GM12892 (cell line): ENCODE measurements around the gene PRELID1.

ENCODE experiments used
- POLR2A ChIP-seq: IDR thresholded peaks from 2 replicates; pipeline ENCODE4 v1.6.1; 2011; ENCODE audit warnings: low read depth, low read length, control low read depth
- POLR2AphosphoS5 ChIP-seq: IDR thresholded peaks from 2 replicates; pipeline ENCODE4 v1.6.1; 2011; ENCODE audit warnings: low read depth, low read length, control low read depth

DNA sequence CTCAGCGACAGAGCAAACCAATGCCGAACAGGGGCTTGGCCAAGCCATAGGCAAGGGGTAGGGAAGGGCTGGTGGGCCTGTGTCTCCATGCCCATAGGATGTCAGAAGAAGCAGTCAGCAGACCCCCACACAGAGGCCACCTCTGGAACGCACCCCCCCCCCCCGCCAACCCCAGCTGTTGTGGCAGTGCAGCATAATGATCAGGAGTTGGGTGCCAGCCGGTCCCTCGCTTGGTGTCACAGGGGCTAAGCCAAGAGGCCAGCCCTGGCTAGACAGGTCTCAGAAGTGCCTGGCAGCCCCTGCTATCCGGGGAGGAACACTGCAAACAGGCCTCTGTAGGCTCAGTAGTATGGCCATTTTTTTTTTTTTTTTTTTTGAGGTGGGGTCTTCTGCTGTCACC is 11.8 kb downstream of the PRELID1 start:
- TF ChIP-seq POLR2AphosphoS5 = no peak
- TF ChIP-seq POLR2A = no peak
